ENCODE measurements around the gene SELENOM. TPM values are rescaled to one million over a fixed set of nuclear protein-coding genes. Genes with fewer than 3 reads are reported as not detected.

SELENOM gene
- total and polyA plus RNA-seq, 2 donors (not counting 1 experiment from before 2014, with no cell fraction given): 130 to 132 TPM

DNA sequence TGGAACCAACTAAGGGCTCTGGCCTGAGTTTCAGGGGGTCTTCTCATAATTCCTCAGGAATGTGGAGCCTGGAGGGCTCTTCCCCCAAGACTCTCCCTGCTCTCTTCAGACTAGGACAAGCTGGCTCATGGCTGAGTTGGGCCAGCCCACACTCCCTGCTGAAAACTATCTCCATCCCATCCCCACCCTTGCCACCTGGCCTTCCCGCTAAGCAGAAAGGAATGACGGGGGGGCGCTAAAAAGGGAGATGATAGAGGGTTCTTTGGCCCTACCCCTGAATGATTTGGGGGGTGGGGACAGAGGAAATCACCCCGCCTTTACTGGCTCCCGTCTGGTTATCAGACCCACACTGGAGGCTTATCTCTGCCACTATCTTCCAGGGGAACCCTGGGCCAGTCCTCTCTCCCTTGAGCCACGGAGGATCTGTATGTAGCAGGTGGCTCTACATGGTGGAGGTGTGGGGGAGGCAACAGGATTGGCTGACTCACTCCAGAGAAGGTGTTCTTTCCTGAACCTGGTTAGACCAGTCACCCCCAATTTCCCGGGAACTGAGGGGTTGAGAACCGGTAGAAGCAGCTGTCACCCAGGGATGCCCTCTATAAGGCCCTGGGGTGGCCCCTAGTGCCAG is 20.6 kb downstream of the SELENOM start:
- H3K4me1 ChIP-seq (ENCODE audit: control insufficient read depth, extremely low read depth, insufficient read depth, low read length): peaks cover 21% of the 10 kb centered on the region
- H3K79me2 ChIP-seq (ENCODE audit: control insufficient read depth, insufficient read depth, low read length): peaks cover 76% of the 10 kb centered on the region
- H3K27me3 ChIP-seq (ENCODE audit: control insufficient read depth, insufficient read depth, low read length): no peaks in the 10 kb centered on the region
- peaks cover 58% of the 10 kb centered on the region for H3K36me3 ChIP-seq (ENCODE audit: control insufficient read depth, insufficient read depth, low read length)
- no peak overlapping the region for H3K9ac ChIP-seq (ENCODE audit: insufficient read depth, low read length)
- no peak overlapping the region for H2AFZ ChIP-seq (ENCODE audit: low read length)
- no peak overlapping the region for H3K27ac ChIP-seq (ENCODE audit: insufficient read depth, low read length)
- TF ChIP-seq, protein P1, sequence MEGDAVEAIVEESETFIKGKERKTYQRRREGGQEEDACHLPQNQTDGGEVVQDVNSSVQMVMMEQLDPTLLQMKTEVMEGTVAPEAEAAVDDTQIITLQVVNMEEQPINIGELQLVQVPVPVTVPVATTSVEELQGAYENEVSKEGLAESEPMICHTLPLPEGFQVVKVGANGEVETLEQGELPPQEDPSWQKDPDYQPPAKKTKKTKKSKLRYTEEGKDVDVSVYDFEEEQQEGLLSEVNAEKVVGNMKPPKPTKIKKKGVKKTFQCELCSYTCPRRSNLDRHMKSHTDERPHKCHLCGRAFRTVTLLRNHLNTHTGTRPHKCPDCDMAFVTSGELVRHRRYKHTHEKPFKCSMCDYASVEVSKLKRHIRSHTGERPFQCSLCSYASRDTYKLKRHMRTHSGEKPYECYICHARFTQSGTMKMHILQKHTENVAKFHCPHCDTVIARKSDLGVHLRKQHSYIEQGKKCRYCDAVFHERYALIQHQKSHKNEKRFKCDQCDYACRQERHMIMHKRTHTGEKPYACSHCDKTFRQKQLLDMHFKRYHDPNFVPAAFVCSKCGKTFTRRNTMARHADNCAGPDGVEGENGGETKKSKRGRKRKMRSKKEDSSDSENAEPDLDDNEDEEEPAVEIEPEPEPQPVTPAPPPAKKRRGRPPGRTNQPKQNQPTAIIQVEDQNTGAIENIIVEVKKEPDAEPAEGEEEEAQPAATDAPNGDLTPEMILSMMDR (conservative IDR thresholded peaks at IDR 0.05 in 1 of 2, IDR thresholded peaks at IDR 0.05 in 1 of 2; ENCODE audit: low read depth in 1 of 2, low read length in 2 of 2): no peak
- no peak for TF ChIP-seq EZH2 (IDR thresholded peaks at IDR 0.05; ENCODE audit: low read length, missing control alignments)
- DNase-seq (ENCODE audit: low read depth in 2 of 2): no peak
- H3K9me3 ChIP-seq (ENCODE audit: control insufficient read depth, insufficient read depth, low read depth, low read length): no peaks in the 10 kb centered on the region
- H4K20me1 ChIP-seq (ENCODE audit: control insufficient read depth, extremely low read depth, insufficient read depth, low read length): no peaks in the 10 kb centered on the region
- H3K4me2 ChIP-seq (ENCODE audit: extremely low read depth, insufficient read depth, low read length): peak overlapping the region; percentile 25
- no peak overlapping the region for H3K4me3 ChIP-seq (replicated peaks in 1 of 4; ENCODE audit: control extremely low read depth in 1 of 4, insufficient read depth in 1 of 4, low read depth in 3 of 4, low read length in 4 of 4)

DNA sequence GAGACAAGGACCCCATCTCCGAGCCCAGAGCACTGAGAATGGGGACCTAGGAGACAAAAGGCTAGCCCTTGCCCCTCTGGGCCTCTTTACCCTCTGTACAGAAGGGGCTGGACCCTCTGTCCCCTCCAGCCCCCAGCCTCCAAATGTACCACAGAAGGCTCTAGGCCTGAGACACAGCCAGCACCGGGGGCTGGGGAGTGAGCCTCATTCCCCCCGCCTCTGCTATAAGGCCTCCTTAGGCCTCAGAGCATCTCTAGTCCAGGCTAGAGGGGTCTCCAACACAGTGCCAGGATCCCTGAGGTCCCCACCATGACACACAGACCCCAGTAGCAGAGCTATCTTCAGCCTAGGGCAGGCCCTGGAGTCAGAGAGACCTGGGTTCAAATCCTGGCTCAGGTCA is 21.4 kb downstream of the SELENOM start:
- Histone ChIP-seq H3K4me2 (ENCODE audit: extremely low read depth, insufficient read depth, low read length) (peak overlapping the region; percentile 93), H3K27ac (ENCODE audit: insufficient read depth, low read length) (peak overlapping the region; percentile 87), H4K20me1 (ENCODE audit: control insufficient read depth, extremely low read depth, insufficient read depth, low read length) (no peaks in the 10 kb centered on the region), H3K4me1 (ENCODE audit: control insufficient read depth, extremely low read depth, insufficient read depth, low read length) (peaks cover 21% of the 10 kb centered on the region), H3K27me3 (ENCODE audit: control insufficient read depth, insufficient read depth, low read length) (no peaks in the 10 kb centered on the region), H2AFZ (ENCODE audit: low read length) (no peak overlapping the region), H3K4me3 (replicated peaks in 1 of 4; ENCODE audit: control extremely low read depth in 1 of 4, insufficient read depth in 1 of 4, low read depth in 3 of 4, low read length in 4 of 4) (peak overlapping the region in 2 of 4 experiments; percentile 41 to 98), H3K9ac (ENCODE audit: insufficient read depth, low read length) (no peak overlapping the region), H3K9me3 (ENCODE audit: control insufficient read depth, insufficient read depth, low read depth, low read length) (no peaks in the 10 kb centered on the region), H3K79me2 (ENCODE audit: control insufficient read depth, insufficient read depth, low read length) (peaks cover 80% of the 10 kb centered on the region), H3K36me3 (ENCODE audit: control insufficient read depth, insufficient read depth, low read length) (peaks cover 49% of the 10 kb centered on the region)
- TF ChIP-seq, protein P1 (conservative IDR thresholded peaks at IDR 0.05 in 1 of 2, IDR thresholded peaks at IDR 0.05 in 1 of 2; ENCODE audit: low read depth in 1 of 2, low read length in 2 of 2): no peak
- no peak for TF ChIP-seq EZH2 (IDR thresholded peaks at IDR 0.05; ENCODE audit: low read length, missing control alignments)
- no peak for DNase-seq (ENCODE audit: low read depth in 2 of 2)

DNA sequence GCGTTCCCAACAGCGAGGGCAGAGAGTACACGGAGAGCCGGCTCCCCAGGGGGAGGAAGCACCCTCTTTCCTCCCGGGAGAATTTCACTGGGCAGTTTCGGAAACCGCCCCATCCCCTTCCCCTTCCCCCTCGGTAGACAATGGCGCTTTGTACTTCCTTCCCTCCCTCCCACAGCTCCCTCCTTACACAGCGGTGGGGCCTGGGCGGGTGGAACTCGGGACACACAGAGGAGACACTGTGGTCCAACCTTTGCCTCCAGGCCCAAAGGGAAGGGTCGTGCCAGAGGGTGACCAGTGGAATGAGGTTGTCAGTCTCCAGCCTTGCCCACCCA is 21.9 kb downstream of the SELENOM start:
- Histone ChIP-seq H3K79me2 (ENCODE audit: control insufficient read depth, insufficient read depth, low read length) (peaks cover 78% of the 10 kb centered on the region), H3K4me3 (replicated peaks in 1 of 4; ENCODE audit: control extremely low read depth in 1 of 4, insufficient read depth in 1 of 4, low read depth in 3 of 4, low read length in 4 of 4) (peak overlapping the region; percentile 37 to 98 (median 42)), H3K9me3 (ENCODE audit: control insufficient read depth, insufficient read depth, low read depth, low read length) (no peaks in the 10 kb centered on the region), H3K4me2 (ENCODE audit: extremely low read depth, insufficient read depth, low read length) (peak overlapping the region; percentile 93), H4K20me1 (ENCODE audit: control insufficient read depth, extremely low read depth, insufficient read depth, low read length) (no peaks in the 10 kb centered on the region), H3K27ac (ENCODE audit: insufficient read depth, low read length) (peak overlapping the region; percentile 87), H3K9ac (ENCODE audit: insufficient read depth, low read length) (peak overlapping the region; percentile 76), H3K27me3 (ENCODE audit: control insufficient read depth, insufficient read depth, low read length) (no peaks in the 10 kb centered on the region), H3K36me3 (ENCODE audit: control insufficient read depth, insufficient read depth, low read length) (peaks cover 44% of the 10 kb centered on the region), H2AFZ (ENCODE audit: low read length) (no peak overlapping the region), H3K4me1 (ENCODE audit: control insufficient read depth, extremely low read depth, insufficient read depth, low read length) (peaks cover 21% of the 10 kb centered on the region)
- DNase-seq (ENCODE audit: low read depth in 2 of 2): no peak
- TF ChIP-seq, protein P1 (conservative IDR thresholded peaks at IDR 0.05 in 1 of 2, IDR thresholded peaks at IDR 0.05 in 1 of 2; ENCODE audit: low read depth in 1 of 2, low read length in 2 of 2): no peak
- no peak for TF ChIP-seq EZH2 (IDR thresholded peaks at IDR 0.05; ENCODE audit: low read length, missing control alignments)
